GM23338 (cell line): ENCODE measurements around the gene CNGB1. TPM values are rescaled to one million over a fixed set of nuclear protein-coding genes. Genes with fewer than 3 reads are reported as not detected.

Experiments used
- ATAC-seq: fragments of 200-7000 bp; cut with Tn5 transposase; 3 replicates; pipeline ENCODE4 v1.9.1; 2020
- DNase-seq: peaks from one replicate; pipeline ENCODE4 v3.0.0-alpha.2; 2015; ENCODE audit warnings: low spot score
- H2AFZ ChIP-seq: fragments of 200-600 bp; sonication (generic); 2 replicates; pipeline ENCODE4 v1.8.0; 2016; ENCODE audit warnings: antibody characterized with exemption, mild to moderate bottlenecking, moderate library complexity
- H3F3A ChIP-seq: fragments of 200-600 bp; sonication (generic); replicated peaks from 2 replicates; pipeline ENCODE4 v1.8.0; 2017; ENCODE audit warnings: antibody characterized with exemption, mixed run types, low read depth
- H3K27ac ChIP-seq: fragments of 200-600 bp; sonication (generic); 2 replicates; pipeline ENCODE4 v1.6.1; 2016; ENCODE audit warnings: low read depth
- H3K27me3 ChIP-seq: fragments of 200-600 bp; sonication (generic); 2 replicates; pipeline ENCODE4 v1.8.0; 2016; ENCODE audit warnings: mild to moderate bottlenecking, mixed run types, moderate library complexity; ENCODE audit not compliant: insufficient read depth
- H3K36me3 ChIP-seq: fragments of 200-600 bp; sonication (generic); 2 replicates; pipeline ENCODE4 v1.8.0; 2016; ENCODE audit warnings: mild to moderate bottlenecking; ENCODE audit not compliant: insufficient read depth
- H3K4me1 ChIP-seq: fragments of 200-600 bp; sonication (generic); 2 replicates; pipeline ENCODE4 v1.8.0; 2016; ENCODE audit warnings: mild to moderate bottlenecking, moderate library complexity; ENCODE audit not compliant: insufficient read depth
- H3K4me2 ChIP-seq: fragments of 200-600 bp; sonication (generic); 2 replicates; pipeline ENCODE4 v1.7.1; 2017; ENCODE audit warnings: mixed run types
- H3K4me3 ChIP-seq: fragments of 200-600 bp; sonication (generic); 2 replicates; pipeline ENCODE4 v1.6.1; 2016; ENCODE audit warnings: mixed run types
- H3K79me2 ChIP-seq: fragments of 200-600 bp; sonication (generic); replicated peaks from 2 replicates; pipeline ENCODE4 v1.8.0; 2017; ENCODE audit warnings: mild to moderate bottlenecking; ENCODE audit not compliant: insufficient read depth
- H3K9me2 ChIP-seq: fragments of 200-600 bp; sonication (generic); 2 replicates; pipeline ENCODE4 v1.8.0; 2017; ENCODE audit not compliant: insufficient read depth
- H4K20me1 ChIP-seq: fragments of 200-600 bp; sonication (generic); replicated peaks from 2 replicates; pipeline ENCODE4 v1.8.0; 2017; ENCODE audit warnings: mild to moderate bottlenecking; ENCODE audit not compliant: insufficient read depth
- H3K27ac Mint-ChIP-seq: 2 replicates; pipeline ENCODE4 v1.8.0; 2020; ENCODE audit warnings: inconsistent platforms, mild to moderate bottlenecking, moderate library complexity, mixed read lengths
- H3K27me3 Mint-ChIP-seq: 3 replicates; pipeline ENCODE4 v1.8.0; 2022; ENCODE audit warnings: low read depth, mild to moderate bottlenecking, moderate library complexity, mixed read lengths, inconsistent platforms; ENCODE audit not compliant: insufficient read depth, poor library complexity
- H3K36me3 Mint-ChIP-seq: 3 replicates; pipeline ENCODE4 v1.8.0; 2021; ENCODE audit warnings: low read depth, mild to moderate bottlenecking, inconsistent platforms, moderate library complexity, mixed read lengths
- H3K4me1 Mint-ChIP-seq: 3 replicates; pipeline ENCODE4 v1.8.0; 2020; ENCODE audit warnings: mild to moderate bottlenecking, inconsistent platforms, mixed read lengths
- H3K4me3 Mint-ChIP-seq: 3 replicates; pipeline ENCODE4 v1.8.0; 2021; ENCODE audit warnings: moderate library complexity, mild to moderate bottlenecking, inconsistent platforms, mixed read lengths
- H3K9me3 Mint-ChIP-seq: 3 replicates; pipeline ENCODE4 v1.8.0; 2020; ENCODE audit warnings: moderate library complexity, mild to moderate bottlenecking, inconsistent platforms, mixed read lengths
- POLR2AphosphoS5 ChIP-seq: IDR thresholded peaks from 2 replicates; pipeline ENCODE4 v1.6.1; 2016; ENCODE audit warnings: antibody characterized with exemption, low read depth
- REST ChIP-seq: IDR thresholded peaks from one replicate; pipeline ENCODE4 v1.6.1; 2018; ENCODE audit warnings: antibody characterized with exemption; ENCODE audit not compliant: unreplicated experiment
- ZNF331 ChIP-seq: fragments of 250-450 bp; sonication (Bioruptor Pico); IDR thresholded peaks from 2 replicates; pipeline ENCODE4 v1.5.0; 2020; ENCODE audit warnings: low read depth, mild to moderate bottlenecking, moderate library complexity
- ZNF462 ChIP-seq: fragments of 250-450 bp; sonication (Bioruptor Pico); IDR thresholded peaks from 2 replicates; pipeline ENCODE4 v1.5.0; 2020; ENCODE audit warnings: mild to moderate bottlenecking, moderate library complexity
- polyA plus RNA-seq: library from polyadenylated mRNA; unstranded; fragments of >200 nt; fragmentation: Nextera tagmentation; extraction: Ambion mirVana; gene quantifications from 2 replicates; pipeline ENCODE4 v1.2.1, GENCODE V29; 2016
- total RNA-seq: library from RNA; depleted of rRNA; stranded (reverse); fragments of >200 nt; shearing (Covaris generic); gene quantifications from 2 replicates; pipeline ENCODE4 v1.2.3, GENCODE V29; 2014
- TF ChIP-seq, protein P1 (sequence below): IDR thresholded peaks from 2 replicates; pipeline ENCODE4 v1.6.1; 2016; ENCODE audit warnings: antibody characterized with exemption

Gene CNGB1
- total and polyA plus RNA-seq, 2 experiments from 2014 or later, result not detected

- no peak for TF ChIP-seq ZNF462 (CRISPR knock-in tag)
Observed at GRCh38 chr16:57901480-57902069, 69.4 kb downstream of the CNGB1 start (continued).

GRCh38 chr16:57900796-57901479 lies 70.0 kb downstream of the CNGB1 start:
- no peaks in the 10 kb centered on the region for H3K4me1 ChIP-seq
- peaks cover 3% of the 10 kb centered on the region; the same call in 2 of the 3 replicates for H3K4me1 Mint-ChIP-seq
- H3K9me3 Mint-ChIP-seq, result no peaks in the 10 kb centered on the region
- no peak for TF ChIP-seq REST
- no peak for TF ChIP-seq ZNF331 (CRISPR knock-in tag)
- TF ChIP-seq, protein P1, sequence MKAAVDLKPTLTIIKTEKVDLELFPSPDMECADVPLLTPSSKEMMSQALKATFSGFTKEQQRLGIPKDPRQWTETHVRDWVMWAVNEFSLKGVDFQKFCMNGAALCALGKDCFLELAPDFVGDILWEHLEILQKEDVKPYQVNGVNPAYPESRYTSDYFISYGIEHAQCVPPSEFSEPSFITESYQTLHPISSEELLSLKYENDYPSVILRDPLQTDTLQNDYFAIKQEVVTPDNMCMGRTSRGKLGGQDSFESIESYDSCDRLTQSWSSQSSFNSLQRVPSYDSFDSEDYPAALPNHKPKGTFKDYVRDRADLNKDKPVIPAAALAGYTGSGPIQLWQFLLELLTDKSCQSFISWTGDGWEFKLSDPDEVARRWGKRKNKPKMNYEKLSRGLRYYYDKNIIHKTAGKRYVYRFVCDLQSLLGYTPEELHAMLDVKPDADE, result no peak
- no peak for TF ChIP-seq POLR2AphosphoS5

More at GRCh38 chr16:57900796-57901479, 70.0 kb downstream of the CNGB1 start:
- Histone ChIP-seq H3F3A (no peaks in the 10 kb centered on the region), H3K9me2 (no peaks in the 10 kb centered on the region), H3K27ac (no peak overlapping the region), H3K36me3 (no peaks in the 10 kb centered on the region), H3K27me3 (no peaks in the 10 kb centered on the region), H3K4me3 (no peak overlapping the region), H3K4me2 (no peak overlapping the region), H4K20me1 (no peaks in the 10 kb centered on the region), H3K79me2 (no peaks in the 10 kb centered on the region), H2AFZ (peak overlapping the region; percentile 63; the same call in 1 of the 2 replicates)
- ATAC-seq (no peak), DNase-seq (no peak)
- peaks cover 14% of the 10 kb centered on the region for H3K27me3 Mint-ChIP-seq
- H3K27ac Mint-ChIP-seq, result no peak overlapping the region
- H3K36me3 Mint-ChIP-seq, result no peaks in the 10 kb centered on the region
- H3K4me3 Mint-ChIP-seq, result no peak overlapping the region
